ENCODE data around the gene TLX2. TPM values are rescaled to one million over a fixed set of nuclear protein-coding genes. Genes with fewer than 3 reads are reported as not detected.
"Not testable (repeated sequence)": the region's sequence is repeated elsewhere in the genome, so short reads cannot be mapped to it uniquely, and the experiment has no call there.

TLX2 gene
- total RNA-seq, result not detected
- polyA plus RNA-seq, result not detected
- long read RNA-seq, donor 1, result 0 reads
- long read RNA-seq, donor 2, result 0 reads

- Histone ChIP-seq H3K36me3 (ENCODE audit: control insufficient read depth in 1 of 2, insufficient read depth in 2 of 2, low read length in 1 of 2) (no peaks in the 10 kb centered on the region), H3K4me1 (ENCODE audit: control insufficient read depth in 1 of 2, insufficient read depth in 2 of 2, low read length in 2 of 2) (no peaks in the 10 kb centered on the region), H3K27me3 (ENCODE audit: control insufficient read depth in 1 of 2, insufficient read depth in 2 of 2, low read length in 1 of 2) (no peaks in the 10 kb centered on the region), H3K27ac (ENCODE audit: low read depth in 1 of 2, low read length in 2 of 2) (no peak within 1 kb of the TSS), H3K4me3 (ENCODE audit: low read length in 2 of 2) (no peak within 1 kb of the TSS), H3K9me3 (ENCODE audit: control insufficient read depth, low read length) (no peaks in the 10 kb centered on the region)
- no peak for DNase-seq
- no peak for ATAC-seq (ENCODE audit: low FRiP score)
- intact Hi-C loops (cut with DNase I), result no loop called here
- 3 to 5% methylated on average over 52 to 82 of the region's 82 CpGs for WGBS, 2 donors
Observed at GRCh38 chr2:74514368-74515270, at the start of gene TLX2. Gene TLX2, plus strand, starts transcription at chr2:74514450. Its CDS starts 357 bp downstream, at chr2:74514807.

DNA sequence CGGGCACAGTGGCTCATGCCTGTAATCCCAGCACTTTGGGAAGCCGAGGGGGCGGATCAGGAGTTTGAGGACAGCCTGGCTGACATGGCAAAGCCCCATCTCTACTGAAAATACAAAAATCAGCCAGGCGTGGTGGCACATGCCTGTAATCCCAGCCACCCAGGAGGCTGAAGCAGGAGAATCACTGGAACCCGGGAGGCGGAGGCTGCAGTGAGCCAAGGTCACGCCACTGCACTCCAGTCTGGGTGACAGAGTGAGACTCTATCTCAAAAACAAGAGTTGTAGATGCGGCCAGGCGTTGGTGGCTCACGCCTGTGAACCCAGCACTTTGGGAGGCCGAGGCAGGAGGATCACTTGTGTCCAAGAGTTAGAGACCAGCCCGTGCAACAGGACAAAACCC lies 43.5 kb upstream of the TLX2 start:
- H3K27ac ChIP-seq (ENCODE audit: low read depth in 1 of 2, low read length in 2 of 2); ATAC-seq (ENCODE audit: low FRiP score); H3K4me1 ChIP-seq (ENCODE audit: control insufficient read depth in 1 of 2, insufficient read depth in 2 of 2, low read length in 2 of 2); H3K4me3 ChIP-seq (ENCODE audit: low read length in 2 of 2); H3K9me3 ChIP-seq (ENCODE audit: control insufficient read depth, low read length); intact Hi-C loops (cut with DNase I); H3K27me3 ChIP-seq (ENCODE audit: control insufficient read depth in 1 of 2, insufficient read depth in 2 of 2, low read length in 1 of 2); H3K36me3 ChIP-seq (ENCODE audit: control insufficient read depth in 1 of 2, insufficient read depth in 2 of 2, low read length in 1 of 2): not testable (repeated sequence)
- DNase-seq, result peak; percentile 21 to 63
- 93 to 94% methylated on average over 12 of the region's 12 CpGs for WGBS, 2 donors

DNA sequence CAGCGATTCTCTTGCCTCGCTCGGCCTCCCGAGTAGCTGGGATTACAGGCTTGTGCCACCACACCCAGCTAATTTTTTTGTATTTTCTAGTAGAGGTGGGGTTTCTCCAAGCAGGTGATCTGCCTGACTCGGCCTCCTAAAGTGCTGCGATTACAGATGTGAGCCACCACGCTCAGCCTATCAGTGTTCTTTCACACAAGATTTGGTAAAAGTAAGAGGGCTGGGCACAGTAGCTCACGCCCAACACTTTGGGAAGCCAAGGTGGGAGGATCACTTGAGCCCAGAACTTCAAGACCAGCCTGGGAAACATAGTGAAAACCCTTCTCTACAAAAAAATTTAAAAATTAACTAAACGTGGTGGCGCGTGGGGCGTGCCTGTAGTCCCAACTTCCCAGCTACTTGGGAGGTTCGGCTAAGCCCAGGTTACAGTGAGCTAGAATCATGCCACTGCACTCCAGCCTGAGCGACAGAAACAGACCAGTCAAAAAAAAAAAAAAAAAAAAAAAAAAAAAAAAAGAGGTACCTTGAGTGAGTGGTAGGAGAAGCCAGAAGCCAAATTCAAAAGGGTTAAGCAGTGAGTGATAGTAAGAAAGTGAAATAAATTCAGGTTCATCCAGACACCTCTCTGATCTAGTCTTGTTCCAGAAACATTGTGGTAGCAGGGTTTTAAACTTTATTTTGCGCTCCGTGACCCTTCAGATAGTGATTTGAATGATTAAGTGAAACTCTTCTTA lies 42.8 kb upstream of the TLX2 start:
- Histone ChIP-seq H3K36me3 (ENCODE audit: control insufficient read depth in 1 of 2, insufficient read depth in 2 of 2, low read length in 1 of 2) (peaks cover 0 to 2% of the 10 kb centered on the region in 2 donors), H3K27me3 (ENCODE audit: control insufficient read depth in 1 of 2, insufficient read depth in 2 of 2, low read length in 1 of 2) (no peaks in the 10 kb centered on the region), H3K4me3 (ENCODE audit: low read length in 2 of 2) (peak overlapping the region; percentile 29 to 82), H3K4me1 (ENCODE audit: control insufficient read depth in 1 of 2, insufficient read depth in 2 of 2, low read length in 2 of 2) (no peaks in the 10 kb centered on the region), H3K27ac (ENCODE audit: low read depth in 1 of 2, low read length in 2 of 2) (peak overlapping the region; percentile 10 to 97), H3K9me3 (ENCODE audit: control insufficient read depth, low read length) (no peaks in the 10 kb centered on the region)
- DNase-seq, result peak; percentile 34 to 61
- no peak for ATAC-seq (ENCODE audit: low FRiP score)
- intact Hi-C loops (cut with DNase I), result no loop called here
- 55 to 56% methylated on average over 16 of the region's 16 CpGs for WGBS, 2 donors

- Histone ChIP-seq H3K4me1 (ENCODE audit: control insufficient read depth in 1 of 2, insufficient read depth in 2 of 2, low read length in 2 of 2) (no peaks in the 10 kb centered on the region), H3K27me3 (ENCODE audit: control insufficient read depth in 1 of 2, insufficient read depth in 2 of 2, low read length in 1 of 2) (no peaks in the 10 kb centered on the region), H3K9me3 (ENCODE audit: control insufficient read depth, low read length) (no peaks in the 10 kb centered on the region), H3K36me3 (ENCODE audit: control insufficient read depth in 1 of 2, insufficient read depth in 2 of 2, low read length in 1 of 2) (peaks cover 0 to 2% of the 10 kb centered on the region in 2 donors), H3K27ac (ENCODE audit: low read depth in 1 of 2, low read length in 2 of 2) (peak within 1 kb of the TSS; percentile 80 to 97), H3K4me3 (ENCODE audit: low read length in 2 of 2) (peak within 1 kb of the TSS; percentile 29 to 86)
- WGBS, 2 donors, result 0 to 1% methylated on average over 66 of the region's 66 CpGs
- DNase-seq (peak; percentile 97 to 99), ATAC-seq (ENCODE audit: low FRiP score) (peak; percentile 96)
- intact Hi-C loops (cut with DNase I), result no loop called here
Observed at GRCh38 chr2:74472086-74472944, 41.9 kb upstream of the TLX2 start, which contains the start of gene MRPL53. Gene MRPL53, minus strand, starts transcription at chr2:74472680. Its CDS starts 20 bp downstream, at chr2:74472660.

DNA sequence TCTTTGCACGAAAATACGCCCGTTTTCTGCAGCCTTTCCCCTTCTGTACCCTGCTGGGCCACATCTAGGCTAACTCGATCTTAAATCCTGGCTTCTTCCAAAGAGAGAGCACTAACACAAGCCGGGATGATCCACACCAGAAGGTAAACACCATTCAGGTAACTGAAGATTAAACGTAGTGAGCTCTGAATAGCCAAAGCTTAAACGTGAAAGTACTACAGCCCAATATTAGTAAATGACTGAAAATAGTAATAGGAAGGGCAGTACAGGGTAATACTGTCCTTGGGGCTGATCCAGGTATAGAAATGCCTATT lies 41.3 kb upstream of the TLX2 start:
- 9 to 11% methylated on average over 7 of the region's 7 CpGs for whole genome bisulfite sequencing, 2 donors
- H3K27ac ChIP-seq (ENCODE audit: low read depth in 1 of 2, low read length in 2 of 2), result peak overlapping the region; percentile 80 to 91
- ATAC-seq (ENCODE audit: low FRiP score) (peak; percentile 27), DNase-seq (no peak)
- intact Hi-C loops (cut with DNase I), result no loop called here
- H3K4me3 ChIP-seq (ENCODE audit: low read length in 2 of 2), result peak overlapping the region; percentile 29 to 86
- H3K4me1 ChIP-seq (ENCODE audit: control insufficient read depth in 1 of 2, insufficient read depth in 2 of 2, low read length in 2 of 2), result no peaks in the 10 kb centered on the region
- peaks cover 0 to 2% of the 10 kb centered on the region in 2 donors for H3K36me3 ChIP-seq (ENCODE audit: control insufficient read depth in 1 of 2, insufficient read depth in 2 of 2, low read length in 1 of 2)
- no peaks in the 10 kb centered on the region for H3K27me3 ChIP-seq (ENCODE audit: control insufficient read depth in 1 of 2, insufficient read depth in 2 of 2, low read length in 1 of 2)
- no peaks in the 10 kb centered on the region for H3K9me3 ChIP-seq (ENCODE audit: control insufficient read depth, low read length)

- Histone ChIP-seq H3K4me1 (ENCODE audit: control insufficient read depth in 1 of 2, insufficient read depth in 2 of 2, low read length in 2 of 2) (no peaks in the 10 kb centered on the region), H3K36me3 (ENCODE audit: control insufficient read depth in 1 of 2, insufficient read depth in 2 of 2, low read length in 1 of 2) (peaks cover 0 to 2% of the 10 kb centered on the region in 2 donors), H3K27ac (ENCODE audit: low read depth in 1 of 2, low read length in 2 of 2) (no peak overlapping the region), H3K27me3 (ENCODE audit: control insufficient read depth in 1 of 2, insufficient read depth in 2 of 2, low read length in 1 of 2) (no peaks in the 10 kb centered on the region), H3K9me3 (ENCODE audit: control insufficient read depth, low read length) (no peaks in the 10 kb centered on the region), H3K4me3 (ENCODE audit: low read length in 2 of 2) (no peak overlapping the region)
- WGBS, 2 donors, result 90 to 91% methylated on average over 6 of the region's 6 CpGs
- intact Hi-C loops (cut with DNase I), result no loop called here
- no peak for ATAC-seq (ENCODE audit: low FRiP score)
- DNase-seq, result peak; percentile 40 to 67
Observed at GRCh38 chr2:74474481-74474880, 39.8 kb upstream of the TLX2 start.

DNA sequence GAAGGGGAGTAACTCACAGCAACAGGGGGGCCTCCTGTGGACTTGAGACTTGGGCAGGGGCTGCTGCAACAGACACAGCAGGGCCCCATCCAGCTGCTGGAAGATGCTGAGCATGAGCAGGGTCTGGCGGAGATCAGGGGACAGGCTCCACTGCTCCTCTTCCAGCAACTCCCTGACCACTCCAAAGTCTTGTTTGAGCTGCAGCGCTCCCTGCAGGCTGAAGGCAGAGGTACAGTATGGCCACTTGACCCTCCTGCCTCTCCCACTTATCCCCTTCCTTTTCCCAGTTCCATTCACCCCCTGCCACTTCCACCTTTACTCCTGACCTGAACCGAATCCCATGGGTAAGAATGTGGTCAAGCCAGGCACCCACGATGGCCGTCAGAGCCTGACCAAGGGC lies 39.4 kb upstream of the TLX2 start:
- 84 to 88% methylated on average over 5 of the region's 5 CpGs for WGBS, 2 donors
- no peaks in the 10 kb centered on the region for H3K27me3 ChIP-seq (ENCODE audit: control insufficient read depth in 1 of 2, insufficient read depth in 2 of 2, low read length in 1 of 2)
- H3K9me3 ChIP-seq (ENCODE audit: control insufficient read depth, low read length), result no peaks in the 10 kb centered on the region
- DNase-seq, result peak; percentile 33 to 51
- no peak overlapping the region for H3K4me3 ChIP-seq (ENCODE audit: low read length in 2 of 2)
- H3K4me1 ChIP-seq (ENCODE audit: control insufficient read depth in 1 of 2, insufficient read depth in 2 of 2, low read length in 2 of 2), result no peaks in the 10 kb centered on the region
- peaks cover 0 to 2% of the 10 kb centered on the region in 2 donors for H3K36me3 ChIP-seq (ENCODE audit: control insufficient read depth in 1 of 2, insufficient read depth in 2 of 2, low read length in 1 of 2)
- no peak overlapping the region for H3K27ac ChIP-seq (ENCODE audit: low read depth in 1 of 2, low read length in 2 of 2)
- ATAC-seq (ENCODE audit: low FRiP score), result no peak
- intact Hi-C loops (cut with DNase I), result no loop called here

DNA sequence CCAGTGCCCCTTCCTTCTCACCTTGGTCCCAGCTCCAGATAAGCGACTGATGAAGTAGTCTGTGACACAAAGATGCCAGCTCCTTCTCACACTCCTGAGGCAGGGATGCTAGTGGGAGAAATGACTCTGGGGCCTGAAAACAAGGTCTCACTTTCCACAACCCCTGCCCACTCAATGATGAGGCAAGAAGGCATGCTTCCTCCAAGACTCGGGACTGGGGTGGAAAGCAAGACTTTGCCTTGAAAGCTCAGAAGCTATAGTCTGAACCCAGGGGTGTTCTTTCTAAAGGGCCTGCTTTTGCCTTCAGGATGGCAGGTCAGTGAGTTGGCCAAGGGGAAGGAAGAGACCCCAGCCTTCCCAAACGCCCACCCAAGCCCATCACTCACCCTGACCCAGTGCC lies 32.8 kb upstream of the TLX2 start:
- 43 to 44% methylated on average over 3 of the region's 3 CpGs for WGBS, 2 donors
- Histone ChIP-seq H3K4me1 (ENCODE audit: control insufficient read depth in 1 of 2, insufficient read depth in 2 of 2, low read length in 2 of 2) (peaks cover 0 to 3% of the 10 kb centered on the region in 2 donors), H3K36me3 (ENCODE audit: control insufficient read depth in 1 of 2, insufficient read depth in 2 of 2, low read length in 1 of 2) (no peaks in the 10 kb centered on the region), H3K4me3 (ENCODE audit: low read length in 2 of 2) (peak overlapping the region; percentile 50 to 62), H3K27ac (ENCODE audit: low read depth in 1 of 2, low read length in 2 of 2) (no peak overlapping the region), H3K9me3 (ENCODE audit: control insufficient read depth, low read length) (no peaks in the 10 kb centered on the region), H3K27me3 (ENCODE audit: control insufficient read depth in 1 of 2, insufficient read depth in 2 of 2, low read length in 1 of 2) (no peaks in the 10 kb centered on the region)
- intact Hi-C loops (cut with DNase I), result no loop called here
- DNase-seq (peak in 1 of 2 donors; percentile 12), ATAC-seq (ENCODE audit: low FRiP score) (no peak)
